HUES6 (cell line): Measurements from ENCODE around the gene LTBP2.

Source experiments
- H3K27ac ChIP-seq: 2 replicates; pipeline ENCODE4 v1.7.0; 2013; ENCODE audit warnings: low read depth, mild to moderate bottlenecking, low read length, inconsistent platforms
- H3K27me3 ChIP-seq: 2 replicates; pipeline ENCODE4 v1.6.1; 2013; ENCODE audit warnings: low read length; ENCODE audit not compliant: control insufficient read depth, insufficient read depth
- H3K36me3 ChIP-seq: 2 replicates; pipeline ENCODE4 v1.6.1; 2013; ENCODE audit warnings: low read length; ENCODE audit not compliant: control insufficient read depth, insufficient read depth
- H3K4me1 ChIP-seq: 2 replicates; pipeline ENCODE4 v1.6.1; 2013; ENCODE audit warnings: low read length; ENCODE audit not compliant: control insufficient read depth, insufficient read depth
- H3K4me3 ChIP-seq: 2 replicates; pipeline ENCODE4 v1.5.1; 2013; ENCODE audit warnings: low read depth, low read length
- H3K9ac ChIP-seq: one replicate; pipeline ENCODE4 v1.6.1; 2013; ENCODE audit warnings: mild to moderate bottlenecking, low read length
- H3K9me3 ChIP-seq: 2 replicates; pipeline ENCODE4 v1.6.1; 2013; ENCODE audit warnings: low read depth, low read length; ENCODE audit not compliant: control insufficient read depth, insufficient read depth

The LTBP2 gene

DNA sequence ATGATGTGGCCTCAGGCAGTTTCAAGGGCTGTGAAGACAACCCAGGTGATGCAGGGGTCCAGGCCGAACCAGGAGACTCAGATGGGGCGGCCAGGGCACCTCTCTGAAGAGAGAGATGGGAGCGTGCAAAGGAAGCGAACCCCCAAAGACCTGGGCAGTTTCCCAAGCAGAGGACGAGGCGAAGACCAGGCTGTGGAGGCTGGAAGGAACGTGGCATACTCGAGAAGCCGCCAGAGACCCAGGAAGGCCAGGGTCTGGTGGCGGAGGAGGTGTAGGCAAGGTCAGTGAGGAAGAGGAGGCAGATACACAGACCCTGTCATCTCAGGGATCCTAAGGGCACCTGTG is 24.7 kb downstream of the LTBP2 start:
- H3K9me3 ChIP-seq = no peaks in the 10 kb centered on the region
- H3K27ac ChIP-seq = no peak overlapping the region
- no peaks in the 10 kb centered on the region for H3K36me3 ChIP-seq
- no peak overlapping the region for H3K9ac ChIP-seq
- no peaks in the 10 kb centered on the region for H3K27me3 ChIP-seq
- H3K4me3 ChIP-seq = no peak overlapping the region
- peaks cover 2% of the 10 kb centered on the region; the same call in 1 of the 2 replicates for H3K4me1 ChIP-seq

DNA sequence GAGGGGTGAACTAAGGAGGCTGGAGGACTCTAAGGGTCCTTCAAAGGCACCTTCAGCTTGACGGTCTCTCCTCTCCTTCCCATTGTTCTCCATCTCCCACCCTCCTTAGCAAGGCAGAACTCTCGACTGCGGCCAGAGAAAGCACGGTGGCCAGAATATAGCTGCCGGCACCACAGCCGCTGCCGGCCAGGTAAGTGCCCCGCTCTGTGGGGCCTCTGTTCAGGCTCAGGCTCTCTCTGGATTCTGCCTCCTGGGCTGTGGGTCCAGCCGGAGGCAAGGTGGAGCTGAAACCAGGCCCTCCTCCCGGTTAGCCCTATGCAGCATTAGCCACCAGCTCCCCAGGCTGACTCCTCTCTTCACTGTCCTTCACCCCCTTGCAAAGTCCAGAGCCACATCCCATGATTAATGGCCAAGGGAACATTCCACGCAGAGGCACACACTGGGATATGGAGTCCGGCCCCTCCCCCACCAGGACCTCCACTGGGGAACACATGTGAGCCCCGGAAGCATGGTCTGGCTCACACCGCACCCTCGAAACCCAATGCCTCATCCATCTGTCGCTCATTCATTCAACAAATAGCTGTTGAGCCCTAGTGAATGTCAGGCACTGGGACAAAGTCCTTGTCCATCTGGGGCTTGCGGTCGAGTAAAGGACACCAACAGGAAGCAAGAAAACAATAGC is 25.2 kb downstream of the LTBP2 start:
- Histone ChIP-seq H3K9me3 (no peaks in the 10 kb centered on the region), H3K27me3 (no peaks in the 10 kb centered on the region), H3K9ac (no peak overlapping the region), H3K4me3 (no peak overlapping the region), H3K4me1 (peaks cover 2% of the 10 kb centered on the region; the same call in 1 of the 2 replicates), H3K36me3 (no peaks in the 10 kb centered on the region), H3K27ac (no peak overlapping the region)

DNA sequence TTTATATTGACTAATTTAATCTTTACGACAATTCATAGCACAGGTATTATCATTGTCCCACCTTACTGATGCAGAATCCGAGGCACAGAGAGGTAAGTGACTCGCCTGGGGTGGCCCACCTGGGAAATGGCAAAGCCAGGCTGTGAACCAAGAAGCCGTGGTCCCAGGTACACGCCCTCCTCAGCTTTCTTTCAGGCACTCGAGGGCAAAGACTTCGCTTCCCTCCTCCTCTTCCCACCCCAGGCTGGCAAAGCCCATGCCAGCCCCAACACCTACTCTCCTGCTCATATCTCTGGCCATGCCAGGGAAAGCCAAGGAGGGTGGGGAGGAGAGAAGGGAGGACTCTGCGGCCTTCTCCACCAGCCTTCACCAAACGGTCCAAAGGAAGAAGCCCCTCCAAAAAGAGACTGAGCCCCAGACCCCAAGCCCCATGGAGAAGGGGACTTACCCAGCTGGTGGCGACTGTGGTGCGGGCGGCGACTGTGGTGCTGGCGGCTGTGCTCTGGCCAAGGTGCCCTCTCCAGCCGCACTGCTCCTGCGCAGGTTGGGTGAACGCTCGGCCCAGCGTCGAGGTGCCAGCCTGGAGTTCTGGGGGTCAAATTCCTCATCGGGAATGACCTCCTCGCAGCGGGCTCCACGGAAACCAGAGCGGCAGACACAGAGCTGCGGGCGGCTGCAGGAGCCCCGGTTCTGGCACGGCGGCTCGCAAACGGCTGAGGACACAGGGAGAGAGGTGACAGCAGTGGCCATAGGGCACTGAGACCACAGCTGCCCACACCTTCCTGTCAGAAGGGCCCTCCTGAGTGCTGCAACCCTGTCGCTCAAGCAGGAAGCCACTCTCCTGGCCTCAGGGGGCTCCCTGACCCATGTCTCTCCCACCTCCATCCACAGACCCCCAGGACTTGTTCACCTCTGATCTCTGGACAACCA is 26.4 kb downstream of the LTBP2 start:
- Histone ChIP-seq H3K9ac (no peak overlapping the region), H3K4me3 (no peak overlapping the region), H3K9me3 (no peaks in the 10 kb centered on the region), H3K27ac (no peak overlapping the region), H3K4me1 (peaks cover 2% of the 10 kb centered on the region; the same call in 1 of the 2 replicates), H3K27me3 (no peaks in the 10 kb centered on the region), H3K36me3 (no peaks in the 10 kb centered on the region)

DNA sequence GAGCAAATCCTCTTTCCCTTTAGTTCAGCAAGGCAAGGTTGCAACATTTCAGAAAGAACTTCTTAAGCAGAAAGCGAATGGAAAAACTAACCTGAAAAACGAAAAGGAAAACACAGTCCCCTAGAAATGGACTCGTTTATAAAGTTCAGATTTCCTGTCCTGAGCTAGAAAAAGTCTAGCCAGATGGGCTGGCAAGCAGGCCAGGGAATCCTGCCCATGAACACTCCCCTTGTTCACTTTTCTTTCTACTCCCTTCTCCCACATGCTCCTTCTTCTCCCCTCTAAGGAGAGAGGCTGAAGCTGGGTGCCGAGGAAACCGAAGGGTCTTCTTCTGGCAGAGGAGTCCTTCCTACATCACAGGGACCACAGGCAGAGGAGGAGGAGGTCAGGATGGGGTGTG is 27.1 kb downstream of the LTBP2 start:
- no peaks in the 10 kb centered on the region for H3K27me3 ChIP-seq
- no peak overlapping the region for H3K9ac ChIP-seq
- H3K9me3 ChIP-seq = no peaks in the 10 kb centered on the region
- H3K4me3 ChIP-seq = no peak overlapping the region
- H3K36me3 ChIP-seq = no peaks in the 10 kb centered on the region
- peaks cover 2% of the 10 kb centered on the region; the same call in 1 of the 2 replicates for H3K4me1 ChIP-seq
- H3K27ac ChIP-seq = no peak overlapping the region

DNA sequence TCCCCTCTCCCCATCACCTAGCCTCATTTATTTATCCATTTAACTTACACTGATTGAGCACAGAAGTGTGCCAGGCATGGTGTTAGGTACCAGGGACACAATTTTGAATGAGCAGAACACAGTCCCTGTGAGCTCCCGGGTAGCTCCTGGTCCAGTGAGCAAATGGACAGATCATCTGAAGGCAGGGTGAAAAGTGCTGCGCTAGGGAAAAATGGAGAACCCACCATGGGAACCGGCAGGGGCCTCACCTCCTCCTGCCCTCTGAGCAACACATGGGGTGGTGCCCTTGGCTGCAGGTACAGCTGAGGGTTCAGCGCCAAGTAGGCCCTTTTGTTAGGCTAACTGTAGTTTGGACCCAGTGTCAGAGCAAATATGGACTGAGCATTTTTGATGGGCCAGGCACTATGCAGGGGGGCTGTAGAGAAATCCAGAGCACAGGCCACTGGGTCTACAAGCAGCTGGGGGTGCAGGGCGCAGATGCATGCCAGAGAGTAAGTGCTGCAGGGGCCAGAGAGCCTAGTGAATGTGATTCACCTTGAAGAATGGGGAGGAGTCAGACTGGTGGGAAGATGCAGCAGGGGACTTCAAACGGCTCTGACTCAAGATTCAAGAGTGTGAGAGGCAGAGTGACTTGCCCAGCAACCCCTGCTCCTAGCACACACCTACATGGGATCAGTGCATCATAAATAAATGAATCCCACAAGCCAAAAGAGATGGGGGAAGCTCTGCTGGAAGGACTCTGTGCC is 28.2 kb downstream of the LTBP2 start:
- Histone ChIP-seq H3K9ac (no peak overlapping the region), H3K9me3 (no peaks in the 10 kb centered on the region), H3K4me3 (no peak overlapping the region), H3K36me3 (no peaks in the 10 kb centered on the region), H3K4me1 (peaks cover 2% of the 10 kb centered on the region; the same call in 1 of the 2 replicates), H3K27ac (no peak overlapping the region), H3K27me3 (no peaks in the 10 kb centered on the region)

DNA sequence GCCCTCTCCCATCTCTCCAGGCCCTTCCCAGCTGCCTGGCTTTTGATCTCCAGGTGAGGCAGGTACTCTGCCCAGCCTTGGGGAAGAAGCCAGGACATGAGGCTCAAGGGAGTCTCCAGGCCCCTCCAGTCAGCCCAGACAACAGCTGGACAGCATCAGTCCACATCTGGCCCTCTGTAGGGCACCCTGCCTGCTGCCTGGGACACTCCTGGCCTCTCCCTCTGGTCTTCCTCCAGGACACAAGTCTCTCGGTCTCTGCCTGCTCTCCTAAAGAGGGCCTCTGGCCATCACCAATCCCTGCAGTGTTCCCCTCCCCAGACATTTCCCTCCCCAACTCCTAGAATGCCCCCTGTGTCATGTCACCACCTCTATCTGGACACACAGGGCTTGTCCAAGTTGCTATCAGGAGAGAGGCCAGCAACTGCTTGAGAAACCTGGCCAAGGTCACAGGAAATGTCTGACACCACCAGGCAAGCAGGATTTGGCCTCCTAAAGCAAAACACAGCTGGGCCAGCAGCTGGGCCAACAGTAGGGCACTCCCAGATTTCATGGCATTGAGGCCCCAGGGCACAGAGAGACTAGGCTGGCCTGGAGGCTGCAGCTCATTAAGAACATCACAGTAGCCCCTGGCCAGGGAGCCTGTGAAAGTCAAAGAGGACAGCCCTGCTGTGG is 29.0 kb downstream of the LTBP2 start:
- no peak overlapping the region for H3K9ac ChIP-seq
- no peaks in the 10 kb centered on the region for H3K9me3 ChIP-seq
- H3K27ac ChIP-seq = no peak overlapping the region
- peaks cover 2% of the 10 kb centered on the region; the same call in 1 of the 2 replicates for H3K4me1 ChIP-seq
- H3K36me3 ChIP-seq = no peaks in the 10 kb centered on the region
- H3K27me3 ChIP-seq = no peaks in the 10 kb centered on the region
- H3K4me3 ChIP-seq = no peak overlapping the region

DNA sequence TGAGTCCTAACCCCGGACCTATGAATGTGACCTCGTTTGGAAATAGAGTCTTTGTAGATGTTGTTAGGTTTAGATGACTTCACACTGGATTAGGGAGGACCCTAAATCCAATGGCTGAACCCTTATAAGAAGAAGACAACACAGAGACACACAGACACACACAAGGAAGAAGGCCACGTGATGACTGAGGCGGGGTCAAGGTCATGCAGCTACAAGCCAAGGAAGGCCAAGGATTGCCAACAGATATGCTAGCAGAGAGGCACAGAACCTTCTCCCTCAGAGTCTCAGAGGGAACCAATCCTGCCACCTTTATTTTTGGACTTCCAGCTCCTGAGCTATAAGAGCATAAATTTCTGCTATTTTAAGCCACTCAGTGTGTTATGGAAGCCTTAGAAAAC is 31.8 kb downstream of the LTBP2 start:
- no peaks in the 10 kb centered on the region for H3K36me3 ChIP-seq
- no peak overlapping the region for H3K27ac ChIP-seq
- no peaks in the 10 kb centered on the region for H3K9me3 ChIP-seq
- no peaks in the 10 kb centered on the region for H3K27me3 ChIP-seq
- no peak overlapping the region for H3K4me3 ChIP-seq
- peaks cover under 1% of the 10 kb centered on the region; the same call in 1 of the 2 replicates for H3K4me1 ChIP-seq
- H3K9ac ChIP-seq = no peak overlapping the region

DNA sequence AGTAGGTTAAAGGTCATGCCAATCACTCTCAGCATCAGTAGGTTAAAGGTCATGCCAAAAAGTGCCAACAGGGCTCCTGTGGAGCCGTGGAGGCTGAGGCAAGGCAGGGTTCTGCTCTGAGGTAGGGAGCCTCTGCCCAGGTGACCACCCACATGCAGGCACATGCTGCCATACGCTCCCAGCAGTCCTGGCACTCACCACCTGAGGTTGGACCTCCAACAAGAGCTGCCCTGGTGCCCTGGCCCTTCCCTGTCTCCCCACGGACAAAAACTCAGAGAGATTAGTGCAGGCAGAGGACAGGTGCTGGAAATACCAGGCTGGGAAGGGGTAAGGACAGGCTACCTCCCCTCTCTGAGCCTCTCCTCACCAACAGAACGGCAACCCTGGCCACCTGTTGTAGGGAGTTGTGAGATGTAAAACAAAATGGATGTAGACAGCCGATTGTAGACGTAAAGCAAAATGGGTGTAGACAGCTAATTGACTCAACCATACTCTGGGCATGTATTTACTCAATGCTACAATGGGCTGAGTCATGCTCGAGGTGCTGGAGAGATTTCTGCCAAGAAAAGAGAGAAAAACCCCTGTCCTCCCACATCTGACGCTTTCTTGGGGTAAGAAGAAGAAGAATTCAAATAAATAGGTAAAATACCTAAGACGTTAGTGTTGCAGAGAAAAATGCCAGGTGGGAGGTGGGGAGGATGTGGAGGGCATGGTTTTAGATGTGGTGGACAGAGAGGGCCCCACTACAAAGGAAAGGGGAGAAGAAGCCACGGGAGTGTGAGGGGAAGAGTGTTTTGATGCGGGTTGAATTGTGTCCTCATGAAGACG is 32.4 kb downstream of the LTBP2 start:
- Histone ChIP-seq H3K9ac (no peak overlapping the region), H3K36me3 (no peaks in the 10 kb centered on the region), H3K4me1 (peaks cover 6% of the 10 kb centered on the region; the same call in 1 of the 2 replicates), H3K9me3 (no peaks in the 10 kb centered on the region), H3K27ac (no peak overlapping the region), H3K27me3 (no peaks in the 10 kb centered on the region), H3K4me3 (no peak overlapping the region)

DNA sequence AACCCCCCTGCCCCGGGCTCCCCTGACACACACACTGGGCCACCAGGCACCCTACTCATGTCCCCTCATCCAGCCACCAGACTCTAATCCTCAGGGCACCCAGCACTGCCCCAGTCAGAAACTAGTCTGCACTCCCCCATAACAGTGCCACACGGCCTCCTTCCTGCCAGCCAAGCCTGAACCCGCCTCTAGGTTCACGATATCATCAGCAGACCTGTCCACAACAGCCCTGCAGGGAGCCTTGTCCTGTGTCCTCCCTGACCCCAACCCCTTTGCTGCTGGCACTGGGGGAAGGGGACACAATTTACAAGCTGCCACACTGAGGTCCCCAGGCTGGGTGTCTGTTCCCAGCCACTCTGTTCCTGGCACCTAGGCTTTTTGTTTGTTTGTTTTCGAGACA is 33.6 kb downstream of the LTBP2 start:
- Histone ChIP-seq H3K4me1 (peaks cover 10% of the 10 kb centered on the region; the same call in 1 of the 2 replicates), H3K36me3 (no peaks in the 10 kb centered on the region), H3K27me3 (no peaks in the 10 kb centered on the region), H3K9me3 (no peaks in the 10 kb centered on the region), H3K27ac (no peak overlapping the region), H3K9ac (no peak overlapping the region), H3K4me3 (no peak overlapping the region)

DNA sequence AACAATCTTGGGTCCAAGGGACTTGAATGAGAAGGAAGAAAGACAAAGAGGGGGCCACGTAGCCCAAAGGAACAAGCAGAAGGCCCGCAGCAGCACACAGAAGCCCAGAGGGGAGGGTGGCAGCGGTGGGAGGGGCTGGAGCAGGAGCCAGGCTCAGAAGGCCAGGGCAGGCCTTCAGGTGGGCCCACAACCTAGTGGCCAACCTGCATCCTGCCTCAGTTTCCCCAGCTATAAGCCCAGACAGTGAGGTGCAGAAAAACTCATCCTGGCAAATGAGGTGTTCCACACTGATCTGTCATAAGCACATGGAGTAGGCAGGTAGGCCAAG is 34.1 kb downstream of the LTBP2 start:
- Histone ChIP-seq H3K36me3 (no peaks in the 10 kb centered on the region), H3K4me1 (peaks cover 14% of the 10 kb centered on the region; the same call in 1 of the 2 replicates), H3K9ac (no peak overlapping the region), H3K27ac (no peak overlapping the region), H3K9me3 (no peaks in the 10 kb centered on the region), H3K27me3 (no peaks in the 10 kb centered on the region), H3K4me3 (no peak overlapping the region)
